OCI-LY3 (cell line): ENCODE results near the gene NUP42.

Source experiments
- H2AFZ ChIP-seq: fragments of 200-600, 300-600 bp; shearing (Covaris generic); 2 replicates; pipeline ENCODE4 v1.6.0; 2014; ENCODE audit warnings: antibody characterized with exemption, low read depth, low read length
- H3K27ac ChIP-seq: fragments of 200-600, 300-600 bp; sonication (generic); 2 replicates; pipeline ENCODE4 v1.5.1; 2014; ENCODE audit warnings: mild to moderate bottlenecking, low read length, moderate library complexity, mixed read lengths
- H3K27me3 ChIP-seq: fragments of 200-600, 300-600 bp; sonication (generic); 2 replicates; pipeline ENCODE4 v1.6.1; 2014; ENCODE audit warnings: low read depth, low read length, mixed read lengths
- H3K36me3 ChIP-seq: fragments of 200-600, 300-600 bp; sonication (generic); replicated peaks from 2 replicates; pipeline ENCODE3; 2014; ENCODE audit warnings: low read depth, low read length, mixed read lengths
- H3K4me1 ChIP-seq: fragments of 300-600, 200-600 bp; sonication (generic); 2 replicates; pipeline ENCODE4 v1.6.1; 2014; ENCODE audit warnings: low read length, mixed read lengths
- H3K4me2 ChIP-seq: fragments of 200-600, 300-600 bp; sonication (generic); 2 replicates; pipeline ENCODE4 v1.6.1; 2014; ENCODE audit warnings: low read length, mixed read lengths
- H3K4me3 ChIP-seq: fragments of 300-600, 200-600 bp; sonication (generic); 2 replicates; pipeline ENCODE4 v1.5.1; 2014; ENCODE audit warnings: antibody characterized with exemption, mild to moderate bottlenecking, low read length, moderate library complexity
- H3K79me2 ChIP-seq: fragments of 300-600, 200-600 bp; shearing (Covaris generic); 2 replicates; pipeline ENCODE4 v1.6.1; 2014; ENCODE audit warnings: mild to moderate bottlenecking, low read length, mixed read lengths
- H3K9ac ChIP-seq: fragments of 300-600, 200-600 bp; shearing (Covaris generic); 2 replicates; pipeline ENCODE4 v1.6.0; 2014; ENCODE audit warnings: mild to moderate bottlenecking, low read length, moderate library complexity
- H3K9me3 ChIP-seq: fragments of 200-600, 300-600 bp; shearing (Covaris generic); 2 replicates; pipeline ENCODE4 v1.6.1; 2014; ENCODE audit warnings: low read length, mixed read lengths; ENCODE audit not compliant: insufficient read depth
- H4K20me1 ChIP-seq: fragments of 200-600, 300-600 bp; sonication (generic); 2 replicates; pipeline ENCODE4 v1.6.1; 2016; ENCODE audit warnings: low read length, mixed read lengths; ENCODE audit not compliant: insufficient read depth
- EZH2phosphoT487 ChIP-seq: fragments of 200-600 bp; shearing (Covaris generic); IDR thresholded peaks from 2 replicates; pipeline ENCODE4 v1.6.1; 2018; ENCODE audit warnings: antibody characterized with exemption, mixed run types, low read depth
- TF ChIP-seq, protein P1 (sequence below): fragments of 200-600, 300-600 bp; sonication (generic); IDR thresholded peaks from 2 replicates; pipeline ENCODE4 v1.5.1; 2014; ENCODE audit warnings: antibody characterized with exemption, low read length, low read depth

Gene NUP42

DNA sequence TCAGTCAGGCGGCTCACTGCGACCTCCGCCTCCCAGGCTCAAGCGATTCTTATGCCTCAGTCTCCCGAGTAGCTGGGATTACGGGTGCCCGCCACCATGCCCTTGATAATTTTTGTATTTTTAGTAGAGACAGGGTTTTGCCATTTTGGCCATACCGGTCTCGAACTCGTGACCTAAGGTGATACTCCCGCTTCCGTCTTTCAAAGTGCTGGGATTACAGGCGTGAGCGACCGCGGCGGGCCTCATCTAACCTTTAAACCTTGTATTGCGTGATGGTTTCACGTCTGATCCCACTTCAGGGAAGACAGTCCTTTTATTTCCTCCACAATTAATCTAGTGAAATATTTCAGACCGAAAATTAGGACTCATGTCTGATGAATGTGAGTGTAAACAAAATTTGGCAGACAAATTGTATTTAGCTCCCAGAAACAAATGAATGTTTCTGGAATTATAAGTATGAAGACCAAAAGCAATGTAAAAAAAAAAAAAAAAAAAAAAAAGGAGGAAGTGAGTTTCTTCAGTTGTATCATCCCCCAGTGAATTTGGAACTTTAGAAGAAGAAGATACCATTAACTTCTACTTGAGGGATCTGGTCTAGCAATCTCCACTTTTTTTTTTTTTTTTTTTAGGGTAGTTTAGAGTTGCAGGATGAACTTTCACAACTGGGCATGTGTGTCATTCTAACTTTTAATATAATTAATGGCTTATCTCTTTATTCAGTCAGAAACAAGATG lies 1.6 kb downstream of the NUP42 start:
- Histone ChIP-seq H2AFZ (no peak overlapping the region), H3K4me2 (peak overlapping the region; percentile 69), H3K9me3 (no peaks in the 10 kb centered on the region), H3K27ac (peak overlapping the region; percentile 94), H3K27me3 (no peaks in the 10 kb centered on the region), H3K4me3 (peak overlapping the region; percentile 99), H3K4me1 (peaks cover 11% of the 10 kb centered on the region), H3K79me2 (peaks cover 71% of the 10 kb centered on the region), H3K9ac (peak overlapping the region; percentile 99), H4K20me1 (peaks cover 4% of the 10 kb centered on the region), H3K36me3 (peaks cover 24% of the 10 kb centered on the region)
- TF ChIP-seq, protein P1, sequence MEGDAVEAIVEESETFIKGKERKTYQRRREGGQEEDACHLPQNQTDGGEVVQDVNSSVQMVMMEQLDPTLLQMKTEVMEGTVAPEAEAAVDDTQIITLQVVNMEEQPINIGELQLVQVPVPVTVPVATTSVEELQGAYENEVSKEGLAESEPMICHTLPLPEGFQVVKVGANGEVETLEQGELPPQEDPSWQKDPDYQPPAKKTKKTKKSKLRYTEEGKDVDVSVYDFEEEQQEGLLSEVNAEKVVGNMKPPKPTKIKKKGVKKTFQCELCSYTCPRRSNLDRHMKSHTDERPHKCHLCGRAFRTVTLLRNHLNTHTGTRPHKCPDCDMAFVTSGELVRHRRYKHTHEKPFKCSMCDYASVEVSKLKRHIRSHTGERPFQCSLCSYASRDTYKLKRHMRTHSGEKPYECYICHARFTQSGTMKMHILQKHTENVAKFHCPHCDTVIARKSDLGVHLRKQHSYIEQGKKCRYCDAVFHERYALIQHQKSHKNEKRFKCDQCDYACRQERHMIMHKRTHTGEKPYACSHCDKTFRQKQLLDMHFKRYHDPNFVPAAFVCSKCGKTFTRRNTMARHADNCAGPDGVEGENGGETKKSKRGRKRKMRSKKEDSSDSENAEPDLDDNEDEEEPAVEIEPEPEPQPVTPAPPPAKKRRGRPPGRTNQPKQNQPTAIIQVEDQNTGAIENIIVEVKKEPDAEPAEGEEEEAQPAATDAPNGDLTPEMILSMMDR: no peak
- TF ChIP-seq EZH2phosphoT487: no peak

DNA sequence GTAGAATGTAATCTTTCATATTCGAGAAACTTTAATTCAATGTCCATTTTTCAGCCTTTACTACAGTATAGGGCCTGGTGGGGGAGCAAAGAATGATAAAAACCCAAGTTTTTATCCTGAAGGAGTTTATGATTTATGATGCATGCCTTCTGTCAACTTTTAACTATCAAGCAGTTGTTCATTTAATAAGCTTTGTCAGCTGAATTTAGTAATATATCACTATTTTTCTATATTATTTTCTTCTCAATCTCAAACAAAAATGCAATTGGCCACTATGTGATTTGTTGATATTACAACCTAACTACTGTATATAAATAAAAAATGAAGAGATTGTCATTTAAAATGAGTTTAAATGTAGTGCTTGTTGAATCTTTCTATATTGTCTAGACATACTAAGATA lies 2.4 kb downstream of the NUP42 start:
- peak overlapping the region; percentile 69 for H3K4me2 ChIP-seq
- H3K4me1 ChIP-seq: peaks cover 11% of the 10 kb centered on the region
- H3K9me3 ChIP-seq: no peaks in the 10 kb centered on the region
- TF ChIP-seq, protein P1: no peak
- TF ChIP-seq EZH2phosphoT487: no peak
- peak overlapping the region; percentile 94 for H3K27ac ChIP-seq
- H3K9ac ChIP-seq: peak overlapping the region; percentile 99; the same call in 1 of the 2 replicates
- H3K79me2 ChIP-seq: peaks cover 80% of the 10 kb centered on the region
- H3K36me3 ChIP-seq: peaks cover 32% of the 10 kb centered on the region
- H3K27me3 ChIP-seq: no peaks in the 10 kb centered on the region
- H3K4me3 ChIP-seq: peak overlapping the region; percentile 99
- H2AFZ ChIP-seq: no peak overlapping the region
- H4K20me1 ChIP-seq: peaks cover 4% of the 10 kb centered on the region

DNA sequence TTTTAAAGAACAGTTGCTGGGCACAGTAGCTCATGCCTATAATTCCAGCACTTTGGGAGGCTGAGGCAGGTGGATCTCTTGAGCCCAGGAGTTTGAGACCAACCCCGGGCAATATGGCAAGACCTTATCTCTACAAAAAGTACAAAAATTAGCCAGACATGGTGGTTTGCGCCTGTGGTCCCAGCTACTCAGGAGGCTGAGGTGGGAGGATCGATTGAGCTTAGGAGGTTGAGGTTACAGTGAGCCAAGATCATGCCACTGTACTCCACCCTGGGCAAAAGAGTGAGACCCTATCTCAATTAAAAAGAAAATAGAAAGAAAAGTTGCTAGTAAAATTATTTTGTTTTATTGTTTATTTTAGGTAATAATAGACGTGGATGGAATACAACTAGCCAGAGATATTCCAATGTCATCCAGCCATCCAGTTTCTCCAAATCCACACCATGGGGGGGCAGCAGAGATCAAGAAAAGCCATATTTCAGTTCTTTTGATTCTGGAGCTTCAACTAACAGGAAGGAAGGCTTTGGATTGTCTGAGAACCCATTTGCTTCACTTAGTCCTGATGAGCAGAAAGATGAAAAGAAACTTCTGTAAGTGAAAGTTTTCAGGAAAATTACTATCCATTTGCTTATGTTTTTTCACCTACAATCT lies 3.0 kb downstream of the NUP42 start:
- TF ChIP-seq, protein P1: peak; percentile 33
- no peak for TF ChIP-seq EZH2phosphoT487
- H3K27me3 ChIP-seq: no peaks in the 10 kb centered on the region
- peaks cover 32% of the 10 kb centered on the region for H3K36me3 ChIP-seq
- peaks cover 4% of the 10 kb centered on the region for H4K20me1 ChIP-seq
- H3K27ac ChIP-seq: no peak overlapping the region
- peaks cover 83% of the 10 kb centered on the region for H3K79me2 ChIP-seq
- H3K4me3 ChIP-seq: no peak overlapping the region
- no peak overlapping the region for H2AFZ ChIP-seq
- no peaks in the 10 kb centered on the region for H3K9me3 ChIP-seq
- H3K4me1 ChIP-seq: peaks cover 11% of the 10 kb centered on the region
- H3K9ac ChIP-seq: no peak overlapping the region
- H3K4me2 ChIP-seq: no peak overlapping the region

DNA sequence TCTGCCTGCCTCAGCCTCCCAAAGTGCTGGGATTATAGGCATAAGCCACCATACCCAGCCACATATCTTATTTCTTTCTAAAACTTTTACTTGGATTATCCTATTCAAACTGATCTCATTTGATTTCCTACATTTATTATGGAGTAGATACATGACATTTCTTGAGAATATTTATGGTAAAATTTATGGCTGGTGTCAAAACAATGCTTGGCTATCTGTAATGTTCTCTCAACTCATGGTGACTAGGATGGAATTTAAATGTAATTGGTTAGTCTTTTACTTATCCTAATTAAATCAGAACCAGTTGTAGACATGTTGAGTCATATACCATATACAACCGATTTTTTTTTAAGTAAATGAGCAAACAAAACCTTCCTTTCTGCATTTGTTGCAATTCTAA lies 4.1 kb downstream of the NUP42 start:
- H3K4me1 ChIP-seq: peaks cover 7% of the 10 kb centered on the region
- no peaks in the 10 kb centered on the region for H3K27me3 ChIP-seq
- H4K20me1 ChIP-seq: peaks cover 5% of the 10 kb centered on the region
- H2AFZ ChIP-seq: no peak overlapping the region
- H3K9ac ChIP-seq: no peak overlapping the region
- H3K4me2 ChIP-seq: no peak overlapping the region
- no peaks in the 10 kb centered on the region for H3K9me3 ChIP-seq
- H3K36me3 ChIP-seq: peaks cover 34% of the 10 kb centered on the region
- no peak overlapping the region for H3K4me3 ChIP-seq
- no peak overlapping the region for H3K27ac ChIP-seq
- TF ChIP-seq, protein P1: no peak
- TF ChIP-seq EZH2phosphoT487: no peak
- H3K79me2 ChIP-seq: peaks cover 84% of the 10 kb centered on the region
